HL-60 (cell line): Measurements from ENCODE around the gene DCHS1.

Experiments used
- DNase-seq, 2 experiments: peaks; one replicate each; pipeline ENCODE4 v3.0.0-alpha.2; 2010 to 2020; ENCODE audit warnings: low read depth in 1 of 2, low spot score in 1 of 2
- H3K27ac ChIP-seq: fragments of 250-450 bp; sonication (Bioruptor Pico); replicated peaks from 2 replicates; pipeline ENCODE4 v1.5.1; 2020; ENCODE audit warnings: mild to moderate bottlenecking, moderate library complexity
- H3K27me3 ChIP-seq: fragments of 250-450 bp; sonication (Bioruptor Pico); 2 replicates; pipeline ENCODE4 v1.5.1; 2021; ENCODE audit warnings: mild to moderate bottlenecking, moderate library complexity; ENCODE audit not compliant: insufficient read depth, poor library complexity, severe bottlenecking
- H3K4me3 ChIP-seq: replicated peaks from 2 replicates; pipeline ENCODE4 v1.5.1; 2011; ENCODE audit warnings: mild to moderate bottlenecking, control low read depth, low read length; ENCODE audit not compliant: insufficient read depth
- GABPA ChIP-seq: IDR thresholded peaks from 2 replicates; pipeline ENCODE4 v1.6.1; 2012; ENCODE audit warnings: low read depth
- POLR2AphosphoS5 ChIP-seq: IDR thresholded peaks from 2 replicates; pipeline ENCODE4 v1.6.1; 2012; ENCODE audit warnings: low read depth
- SPI1 ChIP-seq: IDR thresholded peaks from 2 replicates; pipeline ENCODE4 v1.6.1; 2012; ENCODE audit warnings: low read depth, mild to moderate bottlenecking, borderline replicate concordance
- TF ChIP-seq, protein P1 (sequence below): IDR thresholded peaks from one replicate; pipeline ENCODE4 v1.5.1; 2011; ENCODE audit warnings: low read length, control low read depth, inconsistent platforms; ENCODE audit not compliant: insufficient read depth
- TF ChIP-seq, protein P2 (sequence below): IDR thresholded peaks from 2 replicates; pipeline ENCODE4 v1.6.1; 2012; ENCODE audit warnings: low read depth; ENCODE audit not compliant: insufficient replicate concordance

DCHS1 gene

DNA sequence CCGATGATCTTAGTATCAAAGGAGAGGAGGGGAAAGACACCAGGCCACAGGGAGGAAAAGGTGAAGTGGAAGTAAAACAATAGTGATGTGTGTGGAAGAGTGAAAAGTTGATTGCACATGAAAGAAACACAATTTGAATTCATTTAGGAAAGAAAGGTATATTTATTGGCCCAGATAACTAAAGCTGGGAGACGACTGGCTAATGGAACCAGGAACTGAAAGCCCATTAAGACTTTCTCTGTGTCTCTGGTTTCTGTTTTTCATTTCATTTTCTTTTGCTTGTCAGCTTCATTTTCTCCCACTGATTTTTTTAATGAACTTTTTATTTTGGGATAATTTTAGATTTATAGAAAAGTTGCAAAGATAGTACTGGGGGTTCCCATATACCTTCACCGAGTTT, 5.1 kb upstream of the DCHS1 start:
- Histone ChIP-seq H3K27me3 (peaks cover 8% of the 10 kb centered on the region), H3K4me3 (no peak overlapping the region), H3K27ac (no peak overlapping the region)
- no peak for DNase-seq
- no peak for TF ChIP-seq GABPA
- TF ChIP-seq, protein P1, sequence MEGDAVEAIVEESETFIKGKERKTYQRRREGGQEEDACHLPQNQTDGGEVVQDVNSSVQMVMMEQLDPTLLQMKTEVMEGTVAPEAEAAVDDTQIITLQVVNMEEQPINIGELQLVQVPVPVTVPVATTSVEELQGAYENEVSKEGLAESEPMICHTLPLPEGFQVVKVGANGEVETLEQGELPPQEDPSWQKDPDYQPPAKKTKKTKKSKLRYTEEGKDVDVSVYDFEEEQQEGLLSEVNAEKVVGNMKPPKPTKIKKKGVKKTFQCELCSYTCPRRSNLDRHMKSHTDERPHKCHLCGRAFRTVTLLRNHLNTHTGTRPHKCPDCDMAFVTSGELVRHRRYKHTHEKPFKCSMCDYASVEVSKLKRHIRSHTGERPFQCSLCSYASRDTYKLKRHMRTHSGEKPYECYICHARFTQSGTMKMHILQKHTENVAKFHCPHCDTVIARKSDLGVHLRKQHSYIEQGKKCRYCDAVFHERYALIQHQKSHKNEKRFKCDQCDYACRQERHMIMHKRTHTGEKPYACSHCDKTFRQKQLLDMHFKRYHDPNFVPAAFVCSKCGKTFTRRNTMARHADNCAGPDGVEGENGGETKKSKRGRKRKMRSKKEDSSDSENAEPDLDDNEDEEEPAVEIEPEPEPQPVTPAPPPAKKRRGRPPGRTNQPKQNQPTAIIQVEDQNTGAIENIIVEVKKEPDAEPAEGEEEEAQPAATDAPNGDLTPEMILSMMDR = no peak
- no peak for TF ChIP-seq POLR2AphosphoS5
- no peak for TF ChIP-seq SPI1
- TF ChIP-seq, protein P2, sequence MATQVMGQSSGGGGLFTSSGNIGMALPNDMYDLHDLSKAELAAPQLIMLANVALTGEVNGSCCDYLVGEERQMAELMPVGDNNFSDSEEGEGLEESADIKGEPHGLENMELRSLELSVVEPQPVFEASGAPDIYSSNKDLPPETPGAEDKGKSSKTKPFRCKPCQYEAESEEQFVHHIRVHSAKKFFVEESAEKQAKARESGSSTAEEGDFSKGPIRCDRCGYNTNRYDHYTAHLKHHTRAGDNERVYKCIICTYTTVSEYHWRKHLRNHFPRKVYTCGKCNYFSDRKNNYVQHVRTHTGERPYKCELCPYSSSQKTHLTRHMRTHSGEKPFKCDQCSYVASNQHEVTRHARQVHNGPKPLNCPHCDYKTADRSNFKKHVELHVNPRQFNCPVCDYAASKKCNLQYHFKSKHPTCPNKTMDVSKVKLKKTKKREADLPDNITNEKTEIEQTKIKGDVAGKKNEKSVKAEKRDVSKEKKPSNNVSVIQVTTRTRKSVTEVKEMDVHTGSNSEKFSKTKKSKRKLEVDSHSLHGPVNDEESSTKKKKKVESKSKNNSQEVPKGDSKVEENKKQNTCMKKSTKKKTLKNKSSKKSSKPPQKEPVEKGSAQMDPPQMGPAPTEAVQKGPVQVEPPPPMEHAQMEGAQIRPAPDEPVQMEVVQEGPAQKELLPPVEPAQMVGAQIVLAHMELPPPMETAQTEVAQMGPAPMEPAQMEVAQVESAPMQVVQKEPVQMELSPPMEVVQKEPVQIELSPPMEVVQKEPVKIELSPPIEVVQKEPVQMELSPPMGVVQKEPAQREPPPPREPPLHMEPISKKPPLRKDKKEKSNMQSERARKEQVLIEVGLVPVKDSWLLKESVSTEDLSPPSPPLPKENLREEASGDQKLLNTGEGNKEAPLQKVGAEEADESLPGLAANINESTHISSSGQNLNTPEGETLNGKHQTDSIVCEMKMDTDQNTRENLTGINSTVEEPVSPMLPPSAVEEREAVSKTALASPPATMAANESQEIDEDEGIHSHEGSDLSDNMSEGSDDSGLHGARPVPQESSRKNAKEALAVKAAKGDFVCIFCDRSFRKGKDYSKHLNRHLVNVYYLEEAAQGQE = no peak

DNA sequence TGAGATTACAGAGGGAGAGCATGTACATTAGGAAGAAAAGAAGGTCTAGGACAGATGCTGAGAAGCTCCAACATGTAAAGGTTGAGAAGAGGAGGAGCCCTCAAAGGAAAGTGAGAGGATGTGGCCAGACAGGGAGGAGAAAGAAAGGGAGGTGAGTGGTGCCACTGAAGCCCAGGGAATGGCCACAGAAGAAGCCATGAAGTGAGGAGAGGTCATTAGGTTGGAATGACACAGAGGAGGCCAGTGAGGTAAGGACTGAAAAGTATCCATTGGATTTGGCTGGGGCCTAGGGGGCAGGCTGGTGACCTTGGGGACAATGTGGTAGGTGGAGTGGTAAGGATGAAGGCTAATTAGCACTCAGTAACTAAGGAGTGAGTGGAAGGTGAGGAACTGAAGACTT, 3.0 kb upstream of the DCHS1 start:
- no peak for DNase-seq
- TF ChIP-seq, protein P1 = no peak
- TF ChIP-seq SPI1 (no peak), POLR2AphosphoS5 (no peak), GABPA (no peak)
- TF ChIP-seq, protein P2 = no peak
- Histone ChIP-seq H3K27me3 (peaks cover 13% of the 10 kb centered on the region), H3K27ac (no peak overlapping the region), H3K4me3 (no peak overlapping the region)

DNA sequence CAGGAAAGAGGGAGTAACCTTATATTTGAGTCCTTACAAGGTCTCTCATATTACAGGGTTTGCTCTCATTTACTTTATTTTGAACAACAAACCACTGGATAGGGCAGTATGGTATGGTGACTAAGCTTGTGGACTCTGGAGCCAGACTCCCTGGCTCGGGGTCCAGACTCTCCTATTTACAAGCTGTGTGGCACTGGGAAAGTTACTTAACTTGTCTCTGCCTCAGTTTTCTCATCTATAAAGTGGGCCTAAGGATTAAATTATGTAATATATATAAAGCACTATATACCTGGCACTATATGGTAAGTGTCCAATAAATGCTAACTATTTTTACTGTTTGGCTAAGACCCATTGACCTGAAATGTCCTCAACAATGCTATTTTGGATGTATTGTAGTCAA, 1.7 kb upstream of the DCHS1 start:
- H3K27ac ChIP-seq = no peak overlapping the region
- peaks cover 13% of the 10 kb centered on the region for H3K27me3 ChIP-seq
- TF ChIP-seq SPI1 (no peak), GABPA (no peak), POLR2AphosphoS5 (no peak)
- TF ChIP-seq, protein P1 = no peak
- TF ChIP-seq, protein P2 = no peak
- H3K4me3 ChIP-seq = no peak overlapping the region
- no peak for DNase-seq
